ENCODE data around the gene ANKRD44.

ANKRD44 gene

GRCh38 chr2:197176522-197176921 is 134.1 kb downstream of the ANKRD44 start:
- DNase-seq (ENCODE audit: low read depth) = no peak

- no peak for DNase-seq (ENCODE audit: low read depth)
These were observed 136.0 kb downstream of the ANKRD44 start for GRCh38 chr2:197174539-197175094.

- DNase-seq (ENCODE audit: low read depth) = no peak
These were observed 139.0 kb downstream of the ANKRD44 start for GRCh38 chr2:197171582-197171981.

GRCh38 chr2:197170208-197170607 is 140.4 kb downstream of the ANKRD44 start:
- no peak for DNase-seq (ENCODE audit: low read depth)

- DNase-seq (ENCODE audit: low read depth) = peak; percentile 53
These were observed 141.9 kb downstream of the ANKRD44 start for GRCh38 chr2:197168705-197169104.

GRCh38 chr2:197167608-197168314 is 142.8 kb downstream of the ANKRD44 start:
- DNase-seq (ENCODE audit: low read depth) = no peak

GRCh38 chr2:197165020-197165419 is 145.6 kb downstream of the ANKRD44 start:
- no peak for DNase-seq (ENCODE audit: low read depth)

- DNase-seq (ENCODE audit: low read depth) = no peak
These were observed 146.3 kb downstream of the ANKRD44 start for GRCh38 chr2:197164141-197164754.

GRCh38 chr2:197163712-197164140 is 146.9 kb downstream of the ANKRD44 start:
- DNase-seq (ENCODE audit: low read depth) = no peak

- no peak for DNase-seq (ENCODE audit: low read depth)
These were observed 148.8 kb downstream of the ANKRD44 start for GRCh38 chr2:197161774-197162173.

- no peak for DNase-seq (ENCODE audit: low read depth)
These were observed 150.8 kb downstream of the ANKRD44 start for GRCh38 chr2:197159661-197160211.

GRCh38 chr2:197158591-197159550 is 151.7 kb downstream of the ANKRD44 start:
- no peak for DNase-seq (ENCODE audit: low read depth)

- DNase-seq (ENCODE audit: low read depth) = no peak
These were observed 152.6 kb downstream of the ANKRD44 start for GRCh38 chr2:197157879-197158537.

GRCh38 chr2:197156771-197157170 is 153.8 kb downstream of the ANKRD44 start:
- DNase-seq (ENCODE audit: low read depth) = no peak

GRCh38 chr2:197152451-197153228 is 157.9 kb downstream of the ANKRD44 start:
- no peak for DNase-seq (ENCODE audit: low read depth)

- DNase-seq (ENCODE audit: low read depth) = no peak
These were observed 161.0 kb downstream of the ANKRD44 start for GRCh38 chr2:197149546-197149945.

GRCh38 chr2:197148401-197148800 is 162.2 kb downstream of the ANKRD44 start:
- DNase-seq (ENCODE audit: low read depth) = no peak

GRCh38 chr2:197147942-197148341 is 162.6 kb downstream of the ANKRD44 start:
- no peak for DNase-seq (ENCODE audit: low read depth)

- DNase-seq (ENCODE audit: low read depth) = no peak
These were observed 163.6 kb downstream of the ANKRD44 start for GRCh38 chr2:197146995-197147394.

GRCh38 chr2:197145471-197146056 is 165.0 kb downstream of the ANKRD44 start:
- no peak for DNase-seq (ENCODE audit: low read depth)
